Measurements from ENCODE around the gene DAPK3.
"Not testable (repeated sequence)": the region's sequence is repeated elsewhere in the genome, so short reads cannot be mapped to it uniquely, and the experiment has no call there.

DAPK3 gene

DNA sequence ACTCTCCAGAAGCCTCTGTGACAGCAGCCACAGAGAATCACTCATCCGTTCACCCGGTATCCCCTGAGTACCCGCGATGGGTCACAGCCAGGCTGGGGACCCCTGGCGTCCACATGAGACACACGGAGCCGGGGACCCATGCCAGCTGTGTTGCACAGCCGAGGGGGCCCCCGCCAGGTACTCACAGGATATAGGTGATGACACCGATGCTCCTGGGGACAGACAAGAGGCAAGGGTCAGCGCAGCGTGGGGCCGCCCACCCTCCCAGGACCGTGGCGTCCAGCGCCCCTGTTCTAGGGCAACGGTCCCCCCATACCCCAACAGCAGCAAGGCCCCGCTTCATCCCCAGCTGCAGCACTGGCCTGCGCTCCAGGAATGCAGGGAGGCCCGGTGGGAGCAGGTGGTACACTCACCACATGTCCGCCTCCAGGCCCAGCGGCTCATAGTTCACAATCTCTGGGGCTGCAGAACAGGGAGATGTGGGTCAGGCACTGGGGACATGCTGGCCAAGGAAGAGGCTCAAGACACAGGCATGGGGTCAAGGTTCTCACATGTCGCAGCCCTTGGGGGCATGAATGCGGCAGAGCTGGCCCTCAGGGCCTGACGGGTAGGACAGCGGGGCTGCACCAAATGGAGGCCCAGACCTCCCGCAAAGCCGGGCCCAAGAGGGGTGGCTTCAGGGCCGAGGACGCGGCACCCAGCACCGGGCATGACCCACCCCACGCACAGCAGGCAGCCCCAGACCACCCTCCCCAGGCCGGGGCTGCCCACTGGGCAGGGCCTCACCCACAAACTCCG, 7.2 kb downstream of the DAPK3 start:
- no peaks in the 10 kb centered on the region for H3K27me3 Mint-ChIP-seq (ENCODE audit: low read depth)
- H3K9me3 Mint-ChIP-seq: no peaks in the 10 kb centered on the region
- H3K4me3 Mint-ChIP-seq: no peak overlapping the region
- DNase-seq (ENCODE audit: low spot score): no peak
- H3K27ac Mint-ChIP-seq: no peak overlapping the region
- peaks cover 18% of the 10 kb centered on the region for H3K36me3 Mint-ChIP-seq (ENCODE audit: low read depth)
- no peaks in the 10 kb centered on the region for H3K4me1 Mint-ChIP-seq (ENCODE audit: low read depth)

DNA sequence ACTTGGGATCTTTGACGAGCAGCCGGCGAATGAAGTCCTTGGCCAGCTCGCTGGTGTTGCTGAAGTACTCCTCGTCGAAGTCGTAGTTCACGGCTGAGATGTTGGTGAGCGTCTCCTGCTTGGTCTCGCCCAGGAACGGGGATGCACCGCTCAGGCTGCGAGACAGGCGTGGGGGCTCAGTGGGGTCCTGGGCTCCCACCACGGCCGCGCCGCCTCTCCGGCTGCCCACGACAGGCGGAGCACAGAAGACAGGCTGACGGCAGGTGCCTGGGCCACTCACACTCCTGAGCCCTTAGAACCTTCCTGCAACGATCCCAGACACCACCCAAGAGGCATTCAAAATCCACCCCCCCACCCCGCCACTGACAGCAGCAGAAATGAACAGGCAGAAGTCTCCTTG, 9.9 kb downstream of the DAPK3 start:
- H3K4me1 Mint-ChIP-seq (ENCODE audit: low read depth): no peaks in the 10 kb centered on the region
- no peak for DNase-seq (ENCODE audit: low spot score)
- no peak overlapping the region for H3K27ac Mint-ChIP-seq
- H3K4me3 Mint-ChIP-seq: no peak overlapping the region
- no peaks in the 10 kb centered on the region for H3K9me3 Mint-ChIP-seq
- peaks cover 10% of the 10 kb centered on the region for H3K36me3 Mint-ChIP-seq (ENCODE audit: low read depth)
- no peaks in the 10 kb centered on the region for H3K27me3 Mint-ChIP-seq (ENCODE audit: low read depth)

DNA sequence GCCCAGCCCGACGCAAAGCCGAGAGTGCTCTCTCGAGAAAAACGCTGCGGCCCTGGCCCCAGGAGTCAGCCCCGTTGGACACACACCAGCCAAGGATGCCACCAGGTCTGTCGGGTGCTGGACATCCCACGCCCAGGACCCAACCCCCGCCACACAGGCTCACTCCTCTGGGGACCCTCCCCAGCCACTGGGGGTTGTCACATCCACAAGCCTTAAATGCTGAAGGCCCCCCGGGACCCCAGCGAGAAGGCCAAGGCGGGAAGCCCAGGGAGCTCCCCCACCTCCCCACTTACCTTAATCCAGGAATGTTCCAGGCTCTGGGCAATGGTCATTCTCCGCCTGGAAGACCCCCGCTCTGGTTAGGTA, 11.2 kb downstream of the DAPK3 start:
- Mint-ChIP-seq H3K27ac (no peak overlapping the region), H3K36me3 (ENCODE audit: low read depth) (peaks cover 7% of the 10 kb centered on the region)
- no peak for DNase-seq (ENCODE audit: low spot score)

GRCh38 chr19:3958836-3959765, 11.8 kb downstream of the DAPK3 start:
- H3K9me3 Mint-ChIP-seq: no peaks in the 10 kb centered on the region
- no peak for DNase-seq (ENCODE audit: low spot score)
- H3K36me3 Mint-ChIP-seq (ENCODE audit: low read depth): peaks cover 4% of the 10 kb centered on the region
- no peaks in the 10 kb centered on the region for H3K27me3 Mint-ChIP-seq (ENCODE audit: low read depth)
- no peak overlapping the region for H3K4me3 Mint-ChIP-seq
- H3K4me1 Mint-ChIP-seq (ENCODE audit: low read depth): no peaks in the 10 kb centered on the region
- H3K27ac Mint-ChIP-seq: no peak overlapping the region

More for the DNA sequence above, 11.2 kb downstream of the DAPK3 start:
- Mint-ChIP-seq H3K27me3 (ENCODE audit: low read depth) (no peaks in the 10 kb centered on the region), H3K9me3 (no peaks in the 10 kb centered on the region), H3K4me3 (no peak overlapping the region), H3K4me1 (ENCODE audit: low read depth) (no peaks in the 10 kb centered on the region)

- Mint-ChIP-seq H3K4me1 (ENCODE audit: low read depth) (no peaks in the 10 kb centered on the region), H3K36me3 (ENCODE audit: low read depth) (no peaks in the 10 kb centered on the region), H3K27me3 (ENCODE audit: low read depth) (no peaks in the 10 kb centered on the region), H3K27ac (no peak overlapping the region), H3K9me3 (no peaks in the 10 kb centered on the region), H3K4me3 (no peak overlapping the region)
- no peak for DNase-seq (ENCODE audit: low spot score)
Observed at GRCh38 chr19:3955688-3956087, 15.2 kb downstream of the DAPK3 start.

GRCh38 chr19:3955276-3955675, 15.6 kb downstream of the DAPK3 start:
- DNase-seq (ENCODE audit: low spot score); H3K27ac Mint-ChIP-seq; H3K27me3 Mint-ChIP-seq (ENCODE audit: low read depth); H3K4me1 Mint-ChIP-seq (ENCODE audit: low read depth); H3K36me3 Mint-ChIP-seq (ENCODE audit: low read depth); H3K9me3 Mint-ChIP-seq; H3K4me3 Mint-ChIP-seq: not testable (repeated sequence)

DNA sequence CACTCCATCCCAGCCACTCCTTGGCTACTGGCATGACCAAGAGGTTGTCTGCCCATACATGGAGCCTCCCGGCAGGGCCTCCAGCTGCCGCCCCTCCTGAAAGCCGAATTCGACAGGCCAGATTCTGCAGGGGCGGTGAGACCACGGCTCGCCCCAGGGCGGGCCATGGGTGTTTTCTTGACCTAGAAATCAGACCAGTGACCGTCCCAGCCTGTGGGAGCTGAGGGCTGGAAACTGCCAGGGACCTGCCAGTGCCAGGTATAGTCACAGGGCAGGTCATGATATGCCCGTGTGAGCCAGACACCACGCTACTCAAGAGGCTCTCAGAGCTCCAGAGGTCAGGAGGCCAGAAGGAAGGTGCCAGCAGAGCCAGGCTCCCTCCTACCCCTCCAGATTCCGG, 16.8 kb downstream of the DAPK3 start:
- no peak overlapping the region for H3K4me3 Mint-ChIP-seq
- no peak for DNase-seq (ENCODE audit: low spot score)
- no peaks in the 10 kb centered on the region for H3K9me3 Mint-ChIP-seq
- no peaks in the 10 kb centered on the region for H3K27me3 Mint-ChIP-seq (ENCODE audit: low read depth)
- no peak overlapping the region for H3K27ac Mint-ChIP-seq
- no peaks in the 10 kb centered on the region for H3K4me1 Mint-ChIP-seq (ENCODE audit: low read depth)
- no peaks in the 10 kb centered on the region for H3K36me3 Mint-ChIP-seq (ENCODE audit: low read depth)

GRCh38 chr19:3952755-3953276, 18.1 kb downstream of the DAPK3 start:
- H3K36me3 Mint-ChIP-seq (ENCODE audit: low read depth); DNase-seq (ENCODE audit: low spot score); H3K4me3 Mint-ChIP-seq; H3K9me3 Mint-ChIP-seq; H3K4me1 Mint-ChIP-seq (ENCODE audit: low read depth); H3K27ac Mint-ChIP-seq; H3K27me3 Mint-ChIP-seq (ENCODE audit: low read depth): not testable (repeated sequence)

GRCh38 chr19:3950871-3951861, 19.7 kb downstream of the DAPK3 start:
- H3K27ac Mint-ChIP-seq: no peak overlapping the region
- no peaks in the 10 kb centered on the region for H3K27me3 Mint-ChIP-seq (ENCODE audit: low read depth)
- no peaks in the 10 kb centered on the region for H3K36me3 Mint-ChIP-seq (ENCODE audit: low read depth)
- no peak overlapping the region for H3K4me3 Mint-ChIP-seq
- H3K4me1 Mint-ChIP-seq (ENCODE audit: low read depth): no peaks in the 10 kb centered on the region
- DNase-seq (ENCODE audit: low spot score): no peak
- no peaks in the 10 kb centered on the region for H3K9me3 Mint-ChIP-seq

DNA sequence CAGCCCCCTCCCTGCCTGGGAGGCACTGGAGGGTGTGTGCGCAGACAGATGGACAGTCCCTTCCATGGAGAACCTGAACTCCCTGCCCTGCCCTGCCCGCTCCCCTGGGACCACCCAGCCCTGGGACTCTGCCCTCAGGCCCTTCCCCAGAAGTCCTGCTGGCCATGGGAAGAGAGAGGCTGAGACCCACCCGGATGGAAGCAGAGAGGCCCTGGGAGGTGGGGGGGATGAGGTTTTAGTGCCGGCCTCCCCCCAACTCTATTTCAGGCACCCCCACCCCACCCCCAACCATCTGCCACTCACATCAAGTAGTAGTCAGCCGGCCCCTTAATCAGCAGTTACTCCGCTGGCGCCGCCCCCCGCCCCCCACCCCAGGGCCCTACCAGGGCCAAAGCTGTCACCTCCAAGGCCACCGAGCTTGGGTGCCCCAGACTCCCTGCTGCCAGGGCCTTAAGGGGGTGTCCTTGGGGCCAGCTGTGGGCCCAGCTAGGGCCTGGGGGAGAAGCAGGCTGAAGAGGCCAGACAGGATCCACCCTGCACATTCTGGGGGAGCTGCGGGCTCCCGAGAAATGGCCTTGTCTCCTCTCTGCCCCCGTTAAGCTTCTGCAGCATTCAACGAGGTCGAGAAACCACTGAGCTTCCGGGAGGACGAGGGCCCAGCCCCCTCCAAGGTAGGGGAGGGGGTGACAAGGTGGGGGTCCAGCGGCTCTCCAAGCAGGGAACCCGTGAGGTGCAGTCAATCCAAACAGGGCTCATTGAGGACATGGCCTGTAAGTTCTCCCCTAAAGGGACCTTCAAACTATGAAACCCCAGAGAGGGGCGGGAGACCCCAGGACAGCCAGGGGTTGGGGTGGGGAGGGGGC, 20.7 kb downstream of the DAPK3 start:
- no peak for DNase-seq (ENCODE audit: low spot score)
- Mint-ChIP-seq H3K4me1 (ENCODE audit: low read depth) (no peaks in the 10 kb centered on the region), H3K27ac (no peak overlapping the region), H3K9me3 (no peaks in the 10 kb centered on the region), H3K4me3 (no peak overlapping the region), H3K36me3 (ENCODE audit: low read depth) (no peaks in the 10 kb centered on the region), H3K27me3 (ENCODE audit: low read depth) (no peaks in the 10 kb centered on the region)

- no peak overlapping the region for H3K4me3 Mint-ChIP-seq
- no peak for DNase-seq (ENCODE audit: low spot score)
- peaks cover under 1% of the 10 kb centered on the region for H3K4me1 Mint-ChIP-seq (ENCODE audit: low read depth)
- H3K9me3 Mint-ChIP-seq: no peaks in the 10 kb centered on the region
- H3K27me3 Mint-ChIP-seq (ENCODE audit: low read depth): no peaks in the 10 kb centered on the region
- H3K36me3 Mint-ChIP-seq (ENCODE audit: low read depth): no peaks in the 10 kb centered on the region
- H3K27ac Mint-ChIP-seq: no peak overlapping the region
Observed at GRCh38 chr19:3949294-3949693, 21.6 kb downstream of the DAPK3 start.

- not testable (repeated sequence) for H3K4me3 Mint-ChIP-seq; H3K27ac Mint-ChIP-seq; H3K36me3 Mint-ChIP-seq (ENCODE audit: low read depth); H3K27me3 Mint-ChIP-seq (ENCODE audit: low read depth); DNase-seq (ENCODE audit: low spot score); H3K4me1 Mint-ChIP-seq (ENCODE audit: low read depth); H3K9me3 Mint-ChIP-seq
Observed at GRCh38 chr19:3947316-3947933, 23.5 kb downstream of the DAPK3 start.
